ENCODE data around the gene ZSWIM1.

DNA sequence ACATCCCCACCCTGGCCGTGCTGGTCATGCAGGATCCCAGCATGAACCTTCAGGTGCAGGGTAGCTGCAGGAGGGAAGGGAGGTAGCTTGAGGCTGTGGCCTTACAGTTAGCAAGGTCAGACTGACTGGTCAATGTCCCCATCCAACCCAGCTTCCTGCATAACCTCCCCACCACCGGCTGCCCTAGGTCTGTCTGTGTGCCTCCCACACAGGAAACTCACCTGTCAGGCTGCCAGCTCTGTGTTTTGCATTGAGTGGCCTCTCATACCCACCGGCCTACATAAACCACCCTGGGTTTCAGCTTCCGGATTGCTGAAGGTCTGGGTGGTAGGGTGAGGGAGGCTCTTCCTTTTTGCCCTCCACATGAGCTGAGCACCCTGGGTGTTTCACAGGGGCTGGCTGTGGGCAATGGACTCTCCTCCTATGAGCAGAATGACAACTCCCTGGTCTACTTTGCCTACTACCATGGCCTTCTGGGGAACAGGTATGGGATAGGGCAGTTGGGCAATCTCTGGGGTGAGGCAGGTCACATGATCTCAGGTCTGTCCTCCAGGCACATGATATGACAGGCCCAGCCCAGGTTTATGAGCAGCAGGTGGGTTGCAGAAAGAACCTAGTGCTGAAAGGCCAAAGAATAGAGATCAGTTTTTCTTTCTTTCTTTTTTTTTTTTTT is 11.9 kb downstream of the ZSWIM1 start:
- TF ChIP-seq YY1 (IDR thresholded peaks at IDR 0.05; ENCODE audit: insufficient read depth, insufficient read length), result no peak
- TF ChIP-seq ZNF274 (IDR thresholded peaks at IDR 0.05; ENCODE audit: low read depth, low read length), result no peak

All from NT2/D1 (cell line).